ENCODE measurements around the gene SPOCK3. TPM values are rescaled to one million over a fixed set of nuclear protein-coding genes. Genes with fewer than 3 reads are reported as not detected.
"Not testable (repeated sequence)": the region's sequence is repeated elsewhere in the genome, so short reads cannot be mapped to it uniquely, and the experiment has no call there.

The SPOCK3 gene
- not detected for total RNA-seq

- peak; percentile 44 for ATAC-seq (ENCODE audit: low FRiP score)
- DNase-seq (ENCODE audit: low spot score), result no peak
- TF ChIP-seq, protein P1, sequence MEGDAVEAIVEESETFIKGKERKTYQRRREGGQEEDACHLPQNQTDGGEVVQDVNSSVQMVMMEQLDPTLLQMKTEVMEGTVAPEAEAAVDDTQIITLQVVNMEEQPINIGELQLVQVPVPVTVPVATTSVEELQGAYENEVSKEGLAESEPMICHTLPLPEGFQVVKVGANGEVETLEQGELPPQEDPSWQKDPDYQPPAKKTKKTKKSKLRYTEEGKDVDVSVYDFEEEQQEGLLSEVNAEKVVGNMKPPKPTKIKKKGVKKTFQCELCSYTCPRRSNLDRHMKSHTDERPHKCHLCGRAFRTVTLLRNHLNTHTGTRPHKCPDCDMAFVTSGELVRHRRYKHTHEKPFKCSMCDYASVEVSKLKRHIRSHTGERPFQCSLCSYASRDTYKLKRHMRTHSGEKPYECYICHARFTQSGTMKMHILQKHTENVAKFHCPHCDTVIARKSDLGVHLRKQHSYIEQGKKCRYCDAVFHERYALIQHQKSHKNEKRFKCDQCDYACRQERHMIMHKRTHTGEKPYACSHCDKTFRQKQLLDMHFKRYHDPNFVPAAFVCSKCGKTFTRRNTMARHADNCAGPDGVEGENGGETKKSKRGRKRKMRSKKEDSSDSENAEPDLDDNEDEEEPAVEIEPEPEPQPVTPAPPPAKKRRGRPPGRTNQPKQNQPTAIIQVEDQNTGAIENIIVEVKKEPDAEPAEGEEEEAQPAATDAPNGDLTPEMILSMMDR (IDR thresholded peaks at IDR 0.05), result no peak
These were observed at the start of gene SPOCK3 for GRCh38 chr4:167234316-167234881. Gene SPOCK3, minus strand, starts transcription at chr4:167234494.

DNA sequence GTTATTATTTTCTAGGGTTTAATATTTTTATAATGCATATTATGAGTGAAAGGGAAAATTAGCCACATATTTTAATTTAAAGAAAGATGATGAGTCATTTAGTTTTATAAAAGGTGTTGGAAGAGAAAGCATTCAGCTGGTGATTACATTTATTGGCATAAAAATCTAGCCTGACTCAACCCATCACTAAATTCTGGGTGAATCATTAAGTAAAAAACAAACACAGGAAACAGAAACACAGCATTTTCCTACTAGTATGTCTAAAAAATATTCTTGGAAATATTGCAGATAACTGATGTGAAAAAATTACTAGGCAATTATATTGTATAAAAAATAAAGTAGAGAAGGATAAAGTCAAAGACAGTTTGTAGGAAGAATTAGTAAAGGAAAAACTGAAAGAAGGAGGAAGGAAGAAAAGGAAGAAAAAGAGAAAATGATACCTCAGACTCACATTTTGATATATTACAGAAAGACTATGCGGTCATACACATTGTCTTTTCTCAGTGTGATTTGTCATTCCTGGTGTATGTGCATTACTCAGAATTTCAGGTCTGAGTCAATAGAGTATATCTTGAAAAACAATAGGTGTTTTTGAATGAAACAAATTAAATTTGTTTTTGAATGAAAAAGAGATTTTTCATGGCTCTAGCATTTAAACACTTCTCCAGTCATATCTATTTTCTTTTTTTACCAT, 48.0 kb upstream of the SPOCK3 start:
- TF ChIP-seq, protein P1 (IDR thresholded peaks at IDR 0.05), result no peak
- DNase-seq (ENCODE audit: low spot score) (no peak), ATAC-seq (ENCODE audit: low FRiP score) (no peak)

DNA sequence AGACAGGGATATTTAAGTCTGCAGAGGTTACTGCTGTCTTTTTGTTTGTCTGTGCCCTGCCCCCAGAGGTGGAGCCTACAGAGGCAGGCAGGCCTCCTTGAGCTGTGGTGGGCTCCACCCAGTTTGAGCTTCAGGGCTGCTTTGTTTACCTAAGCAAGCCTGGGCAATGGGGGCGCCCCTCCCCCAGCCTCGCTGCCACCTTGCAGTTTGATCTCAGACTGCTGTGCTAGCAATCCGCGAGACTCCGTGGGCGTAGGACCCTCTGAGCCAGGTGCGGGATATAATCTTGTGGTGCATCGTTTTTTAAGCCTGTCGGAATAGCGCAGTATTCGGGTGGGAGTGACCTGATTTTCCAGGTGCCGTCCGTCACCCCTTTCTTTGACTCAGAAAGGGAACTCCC, 47.3 kb upstream of the SPOCK3 start:
- ATAC-seq (ENCODE audit: low FRiP score); DNase-seq (ENCODE audit: low spot score): not testable (repeated sequence)

DNA sequence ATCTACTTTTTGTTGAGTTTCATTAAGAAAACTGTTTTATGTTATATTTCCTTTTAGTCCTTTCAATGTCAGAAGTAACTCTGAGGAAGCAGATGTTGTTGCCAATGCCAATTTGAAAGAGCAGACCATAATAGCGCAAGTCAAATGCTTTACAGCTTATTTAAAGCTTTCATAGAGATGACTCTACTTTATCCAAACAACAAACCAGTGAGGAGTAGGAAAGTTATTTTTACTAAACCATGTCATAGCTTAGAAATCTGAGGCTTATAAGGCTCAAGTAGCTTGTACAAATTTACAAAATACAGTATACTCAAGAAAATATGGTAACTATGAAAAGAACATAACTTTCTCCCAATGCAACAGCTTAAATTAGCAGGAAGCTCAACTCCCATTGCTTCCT, 40.1 kb upstream of the SPOCK3 start:
- DNase-seq (ENCODE audit: low spot score), result no peak
- TF ChIP-seq, protein P1 (IDR thresholded peaks at IDR 0.05), result no peak
- ATAC-seq (ENCODE audit: low FRiP score), result no peak

GRCh38 chr4:167265231-167265630, 30.9 kb upstream of the SPOCK3 start:
- DNase-seq (ENCODE audit: low spot score) (no peak), ATAC-seq (ENCODE audit: low FRiP score) (no peak)
- TF ChIP-seq, protein P1 (IDR thresholded peaks at IDR 0.05), result no peak

- TF ChIP-seq, protein P1 (IDR thresholded peaks at IDR 0.05), result no peak
- no peak for ATAC-seq (ENCODE audit: low FRiP score)
These were observed 14.0 kb upstream of the SPOCK3 start for GRCh38 chr4:167248271-167248670.

DNA sequence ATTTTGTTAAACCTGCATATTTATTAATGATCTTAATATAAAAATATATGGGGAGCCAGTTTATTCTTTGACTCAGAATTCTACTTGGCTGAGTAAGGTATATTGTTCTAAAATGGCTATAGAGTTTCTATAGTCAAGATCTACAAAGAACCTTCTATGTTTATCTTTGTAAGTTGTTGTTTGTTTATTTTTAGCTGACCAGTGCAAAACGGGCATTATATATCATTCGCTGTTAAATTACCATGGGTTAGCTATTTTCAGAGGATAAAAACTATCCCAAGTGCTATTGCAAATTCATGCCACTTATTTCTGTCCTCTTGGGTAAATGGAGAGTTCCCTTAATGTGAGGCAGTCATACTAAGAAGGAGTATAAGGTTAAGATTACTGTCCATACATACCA, 5.3 kb upstream of the SPOCK3 start:
- TF ChIP-seq, protein P1 (IDR thresholded peaks at IDR 0.05), result no peak
- no peak for ATAC-seq (ENCODE audit: low FRiP score)

More at GRCh38 chr4:167248271-167248670, 14.0 kb upstream of the SPOCK3 start:
- DNase-seq (ENCODE audit: low spot score), result no peak

More for the DNA sequence above, 5.3 kb upstream of the SPOCK3 start:
- DNase-seq (ENCODE audit: low spot score), result no peak

Measured in omental fat pad (tissue), 4 donors.